Esophagus muscularis mucosa (tissue), 4 donors: ENCODE data around the gene ISG20. TPM values are rescaled to one million over a fixed set of nuclear protein-coding genes. Genes with fewer than 3 reads are reported as not detected.

Experiments
- DNase-seq: peaks from one replicate; pipeline ENCODE4 v3.0.0-alpha.2; 2017; ENCODE audit errors: extremely low spot score
- H3K27ac ChIP-seq, 4 donors: fragments of 200-600 bp; sonication (generic); replicated peaks in 1 of 4; 1 replicate in 3 of 4; 2 replicates in 1 of 4; pipeline ENCODE4 v1.5.1; 2016 to 2019; ENCODE audit warnings: mild to moderate bottlenecking in 1 of 4
- H3K27me3 ChIP-seq, 4 donors: fragments of 200-600 bp; sonication (generic); one replicate each; pipeline versions ENCODE4 v1.5.1 to v1.6.0; 2016 to 2019
- H3K36me3 ChIP-seq, 4 donors: fragments of 200-600 bp; sonication (generic); one replicate each; pipeline ENCODE4 v1.5.1; 2016 to 2019
- H3K4me1 ChIP-seq, 4 donors: fragments of 200-600 bp; sonication (generic); one replicate each; pipeline ENCODE4 v1.5.1; 2016 to 2019
- H3K4me3 ChIP-seq, 4 donors: fragments of 200-600 bp; sonication (generic); 1 replicate in 2 of 4; 2 replicates in 2 of 4; pipeline ENCODE4 v1.5.1; 2016 to 2019; ENCODE audit warnings: mild to moderate bottlenecking in 4 of 4, moderate library complexity in 1 of 4
- H3K9me3 ChIP-seq, 4 donors: fragments of 200-600 bp; sonication (generic); 1 replicate in 3 of 4; 2 replicates in 1 of 4; pipeline ENCODE4 v1.5.1; 2016 to 2019
- EP300 ChIP-seq: sonication (generic); formaldehyde crosslinking; IDR thresholded peaks from one replicate; pipeline ENCODE4 v1.6.1; 2017; ENCODE audit warnings: antibody characterized with exemption
- POLR2A ChIP-seq: fragments of 450-650 bp; IDR thresholded peaks from one replicate; pipeline ENCODE4 v1.6.1; 2017; ENCODE audit warnings: antibody characterized with exemption, moderate library complexity, mild to moderate bottlenecking, low read depth
- POLR2AphosphoS5 ChIP-seq, 2 donors: sonication (generic); formaldehyde crosslinking; IDR thresholded peaks; one replicate each; pipeline ENCODE4 v1.6.1; 2017; ENCODE audit warnings: antibody characterized with exemption in 2 of 2
- WGBS: methylation state at CpG from one replicate; pipeline ENCODE4 v1.1.5; 2018; 5-methylcytosine and 5-hydroxymethylcytosine counted together
- intact Hi-C: fragments of 100-400 bp; cut with DNase I; formaldehyde crosslinking; loops from one replicate; pipeline ENCODE4 v1.15.1; 2023
- total RNA-seq, 4 donors: library from RNA; depleted of rRNA; stranded (reverse); fragments of >200 nt; gene quantifications; one replicate each; pipeline versions ENCODE4 v1.1.0 to v1.2.1, GENCODE V29; 2016
- TF ChIP-seq, protein P1 (sequence below), 3 experiments: fragments of 200-600 bp in 2 of 3; fragments of 450-650 bp in 1 of 3; sonication (generic) in 2 of 3; IDR thresholded peaks; one replicate each; pipeline ENCODE4 v1.5.1; 2017 to 2019; ENCODE audit warnings: antibody characterized with exemption in 3 of 3, mild to moderate bottlenecking in 2 of 3, moderate library complexity in 1 of 3

The ISG20 gene
- total RNA-seq, 4 donors from 2014 or later, result 6.1 to 21.2 (median 9.8) TPM

DNA sequence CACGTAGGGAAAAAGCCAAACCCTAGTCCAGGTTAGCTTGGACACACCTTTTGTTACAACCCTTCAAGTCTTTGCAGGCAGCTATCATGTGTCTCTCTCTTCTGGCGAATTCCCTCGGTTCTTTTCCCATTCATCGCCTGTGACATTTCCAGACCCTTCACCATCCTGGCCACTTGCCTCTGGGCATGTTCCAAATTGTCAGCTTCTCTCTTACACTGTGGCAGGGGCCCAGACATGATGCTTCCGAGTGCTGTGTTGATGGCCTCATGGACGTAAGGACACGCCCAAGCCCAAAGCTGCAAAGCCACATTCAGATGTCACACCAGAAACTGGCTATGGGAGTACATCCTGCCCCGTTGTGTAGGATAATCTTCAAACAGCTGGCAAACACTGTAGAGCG is 58.5 kb downstream of the ISG20 start:
- Histone ChIP-seq H3K27ac (no peak overlapping the region), H3K4me1 (no peaks in the 10 kb centered on the region), H3K27me3 (peaks cover 0 to 9% (median 0%) of the 10 kb centered on the region in 4 donors), H3K9me3 (no peaks in the 10 kb centered on the region), H3K36me3 (no peaks in the 10 kb centered on the region), H3K4me3 (no peak overlapping the region)
- WGBS, result 83% methylated on average over 9 of the region's 9 CpGs
- DNase-seq, result no peak
- TF ChIP-seq POLR2AphosphoS5 (IDR thresholded peaks at IDR 0.05), result no peak
- TF ChIP-seq, protein P1, sequence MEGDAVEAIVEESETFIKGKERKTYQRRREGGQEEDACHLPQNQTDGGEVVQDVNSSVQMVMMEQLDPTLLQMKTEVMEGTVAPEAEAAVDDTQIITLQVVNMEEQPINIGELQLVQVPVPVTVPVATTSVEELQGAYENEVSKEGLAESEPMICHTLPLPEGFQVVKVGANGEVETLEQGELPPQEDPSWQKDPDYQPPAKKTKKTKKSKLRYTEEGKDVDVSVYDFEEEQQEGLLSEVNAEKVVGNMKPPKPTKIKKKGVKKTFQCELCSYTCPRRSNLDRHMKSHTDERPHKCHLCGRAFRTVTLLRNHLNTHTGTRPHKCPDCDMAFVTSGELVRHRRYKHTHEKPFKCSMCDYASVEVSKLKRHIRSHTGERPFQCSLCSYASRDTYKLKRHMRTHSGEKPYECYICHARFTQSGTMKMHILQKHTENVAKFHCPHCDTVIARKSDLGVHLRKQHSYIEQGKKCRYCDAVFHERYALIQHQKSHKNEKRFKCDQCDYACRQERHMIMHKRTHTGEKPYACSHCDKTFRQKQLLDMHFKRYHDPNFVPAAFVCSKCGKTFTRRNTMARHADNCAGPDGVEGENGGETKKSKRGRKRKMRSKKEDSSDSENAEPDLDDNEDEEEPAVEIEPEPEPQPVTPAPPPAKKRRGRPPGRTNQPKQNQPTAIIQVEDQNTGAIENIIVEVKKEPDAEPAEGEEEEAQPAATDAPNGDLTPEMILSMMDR (IDR thresholded peaks at IDR 0.05), result no peak
- TF ChIP-seq POLR2A, result no peak
- TF ChIP-seq EP300, result no peak
- intact Hi-C loops, result no loop called here

GRCh38 chr15:88699861-88700260 is 61.0 kb downstream of the ISG20 start:
- peaks cover 0 to 3% (median 1%) of the 10 kb centered on the region in 4 donors for H3K4me1 ChIP-seq
- no peaks in the 10 kb centered on the region for H3K9me3 ChIP-seq
- TF ChIP-seq POLR2AphosphoS5 (IDR thresholded peaks at IDR 0.05), result no peak
- no peak for TF ChIP-seq POLR2A
- TF ChIP-seq EP300, result no peak
- TF ChIP-seq, protein P1 (IDR thresholded peaks at IDR 0.05), result no peak
- 73% methylated on average over 1 of the region's 1 CpG for WGBS
- H3K27me3 ChIP-seq, result no peaks in the 10 kb centered on the region
- H3K4me3 ChIP-seq, result no peak overlapping the region
- no peak overlapping the region for H3K27ac ChIP-seq
- intact Hi-C loops, result no loop called here
- DNase-seq, result no peak
- no peaks in the 10 kb centered on the region for H3K36me3 ChIP-seq

DNA sequence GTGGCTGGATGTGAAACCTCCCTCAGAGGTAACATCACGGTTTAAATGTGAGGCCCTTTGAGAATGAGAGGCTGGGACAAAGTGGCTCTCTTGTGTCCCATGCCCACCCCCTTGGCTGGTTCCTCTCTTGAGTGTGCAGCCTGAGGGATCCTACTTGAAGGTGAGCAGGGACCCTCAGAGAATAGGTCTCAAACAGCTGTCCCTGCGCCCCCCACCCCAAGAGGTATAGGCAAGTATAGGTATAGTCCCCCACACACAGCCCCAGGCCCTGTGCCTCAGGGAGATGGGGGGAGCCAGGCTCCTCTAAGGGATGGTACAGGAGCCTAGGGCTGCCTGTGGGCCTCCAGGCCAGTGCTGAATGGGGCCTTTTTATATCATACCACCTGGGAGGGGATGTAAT is 61.9 kb downstream of the ISG20 start:
- Histone ChIP-seq H3K27me3 (no peaks in the 10 kb centered on the region), H3K27ac (no peak overlapping the region), H3K4me1 (peaks cover 4 to 12% (median 8%) of the 10 kb centered on the region in 4 donors), H3K4me3 (no peak overlapping the region), H3K36me3 (no peaks in the 10 kb centered on the region), H3K9me3 (no peaks in the 10 kb centered on the region)
- no peak for DNase-seq
- TF ChIP-seq POLR2AphosphoS5 (IDR thresholded peaks at IDR 0.05) (no peak), POLR2A (no peak), EP300 (no peak)
- 67% methylated on average over 1 of the region's 2 CpGs for WGBS
- intact Hi-C loops, result no loop called here

DNA sequence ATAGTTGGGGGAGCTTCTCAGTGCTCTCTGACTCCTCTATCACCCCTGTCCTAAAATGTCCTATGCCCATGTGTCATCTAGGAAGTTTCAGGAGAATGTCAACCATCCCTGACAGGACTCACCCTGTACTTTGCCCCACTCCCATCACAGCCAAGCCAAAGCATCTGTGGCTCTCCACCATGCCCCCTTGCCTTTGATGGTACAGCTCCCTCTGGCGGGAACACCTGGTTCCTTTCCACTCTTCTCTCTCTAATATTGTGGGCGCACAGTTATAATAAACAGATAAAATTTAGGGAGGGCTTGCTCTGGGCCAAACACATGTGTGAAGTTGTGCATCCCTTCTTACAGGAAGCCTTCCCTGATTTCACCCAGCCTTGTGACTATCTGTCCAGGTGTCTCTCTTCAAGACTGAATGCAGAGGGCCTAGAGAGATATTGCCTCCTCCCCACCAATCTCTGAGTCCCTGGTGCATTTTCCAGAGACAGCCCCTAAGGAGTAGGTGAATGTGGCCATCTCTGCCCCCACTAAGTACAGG is 62.8 kb downstream of the ISG20 start:
- intact Hi-C loops, result no loop called here
- no peaks in the 10 kb centered on the region for H3K27me3 ChIP-seq
- 93% methylated on average over 2 of the region's 2 CpGs for WGBS
- H3K27ac ChIP-seq, result no peak overlapping the region
- peaks cover 7 to 15% (median 11%) of the 10 kb centered on the region in 4 donors for H3K4me1 ChIP-seq
- no peaks in the 10 kb centered on the region for H3K9me3 ChIP-seq
- no peak for DNase-seq
- H3K36me3 ChIP-seq, result no peaks in the 10 kb centered on the region
- TF ChIP-seq EP300 (no peak), POLR2AphosphoS5 (IDR thresholded peaks at IDR 0.05) (no peak), POLR2A (no peak)
- TF ChIP-seq, protein P1 (IDR thresholded peaks at IDR 0.05), result no peak
- H3K4me3 ChIP-seq, result no peak overlapping the region

- Histone ChIP-seq H3K9me3 (no peaks in the 10 kb centered on the region), H3K36me3 (no peaks in the 10 kb centered on the region), H3K27me3 (no peaks in the 10 kb centered on the region), H3K4me1 (peaks cover 7 to 15% (median 12%) of the 10 kb centered on the region in 4 donors), H3K4me3 (no peak overlapping the region), H3K27ac (no peak overlapping the region)
- no peak for DNase-seq
- intact Hi-C loops, result no loop called here
- TF ChIP-seq EP300 (no peak), POLR2A (no peak), POLR2AphosphoS5 (IDR thresholded peaks at IDR 0.05) (no peak)
- TF ChIP-seq, protein P1 (IDR thresholded peaks at IDR 0.05), result no peak
- 70% methylated on average over 5 of the region's 5 CpGs for WGBS
Measured at GRCh38 chr15:88702983-88703382, 64.2 kb downstream of the ISG20 start.
